Glomerular visceral epithelial cell (primary cell): Measurements from ENCODE around the gene LEMD2.

Experiments
- DNase-seq: peaks from one replicate; pipeline ENCODE4 v3.0.0-alpha.2; 2016; ENCODE audit errors: extremely low spot score

LEMD2 gene

GRCh38 chr6:33738153-33738552, 50.8 kb downstream of the LEMD2 start:
- DNase-seq = no peak

- no peak for DNase-seq
These were observed 51.5 kb downstream of the LEMD2 start for GRCh38 chr6:33737267-33738026.

- DNase-seq = no peak
These were observed 53.7 kb downstream of the LEMD2 start for GRCh38 chr6:33735216-33735615.

- no peak for DNase-seq
These were observed 55.3 kb downstream of the LEMD2 start for GRCh38 chr6:33733709-33734007.

- DNase-seq = no peak
These were observed 55.9 kb downstream of the LEMD2 start for GRCh38 chr6:33732817-33733708.

- DNase-seq = no peak
These were observed 56.5 kb downstream of the LEMD2 start for GRCh38 chr6:33732385-33732784.

- DNase-seq = no peak
These were observed 57.1 kb downstream of the LEMD2 start for GRCh38 chr6:33731751-33732282.

GRCh38 chr6:33731035-33731434, 57.9 kb downstream of the LEMD2 start:
- no peak for DNase-seq

- no peak for DNase-seq
These were observed 58.3 kb downstream of the LEMD2 start for GRCh38 chr6:33730611-33731010.

- DNase-seq = no peak
These were observed 59.9 kb downstream of the LEMD2 start for GRCh38 chr6:33729059-33729458.

GRCh38 chr6:33728438-33728837, 60.5 kb downstream of the LEMD2 start:
- no peak for DNase-seq

- DNase-seq = no peak
These were observed 61.0 kb downstream of the LEMD2 start for GRCh38 chr6:33727932-33728331.

- no peak for DNase-seq
These were observed 61.8 kb downstream of the LEMD2 start for GRCh38 chr6:33727126-33727525.

- DNase-seq = no peak
These were observed 62.2 kb downstream of the LEMD2 start for GRCh38 chr6:33726696-33727095.

- no peak for DNase-seq
These were observed 62.8 kb downstream of the LEMD2 start for GRCh38 chr6:33725891-33726673.

GRCh38 chr6:33725222-33725621, 63.7 kb downstream of the LEMD2 start:
- DNase-seq = no peak

GRCh38 chr6:33724102-33725023, 64.6 kb downstream of the LEMD2 start:
- no peak for DNase-seq

- no peak for DNase-seq
These were observed 65.4 kb downstream of the LEMD2 start for GRCh38 chr6:33723371-33724085.

GRCh38 chr6:33722103-33722623, 66.8 kb downstream of the LEMD2 start:
- DNase-seq = no peak

GRCh38 chr6:33721508-33721907, 67.4 kb downstream of the LEMD2 start:
- no peak for DNase-seq
